HG03045 (cell line): ENCODE data around the gene DSCAML1.

ENCODE experiments used
- ATAC-seq: cut with Tn5 transposase; IDR thresholded peaks from one replicate; pipeline ENCODE4 v1.9.1; 2021; ENCODE audit warnings: mild to moderate bottlenecking, moderate library complexity; ENCODE audit not compliant: unreplicated experiment

DSCAML1 gene

GRCh38 chr11:117702946-117703598, 93.9 kb downstream of the DSCAML1 start:
- ATAC-seq: no peak

GRCh38 chr11:117701781-117702180, 95.2 kb downstream of the DSCAML1 start:
- no peak for ATAC-seq

- no peak for ATAC-seq
These were observed 96.5 kb downstream of the DSCAML1 start for GRCh38 chr11:117700551-117700950.

- ATAC-seq: no peak
These were observed 99.7 kb downstream of the DSCAML1 start for GRCh38 chr11:117697319-117697718.

GRCh38 chr11:117696540-117696939, 100.5 kb downstream of the DSCAML1 start:
- ATAC-seq: no peak

- no peak for ATAC-seq
These were observed 103.7 kb downstream of the DSCAML1 start for GRCh38 chr11:117693344-117693743.

GRCh38 chr11:117691516-117691915, 105.5 kb downstream of the DSCAML1 start:
- no peak for ATAC-seq

GRCh38 chr11:117691218-117691514, 105.8 kb downstream of the DSCAML1 start:
- ATAC-seq: no peak

- ATAC-seq: no peak
These were observed 106.4 kb downstream of the DSCAML1 start for GRCh38 chr11:117690484-117691217.

GRCh38 chr11:117688255-117688797, 108.7 kb downstream of the DSCAML1 start:
- ATAC-seq: no peak

GRCh38 chr11:117687776-117688175, 109.2 kb downstream of the DSCAML1 start:
- no peak for ATAC-seq

GRCh38 chr11:117686711-117687110, 110.3 kb downstream of the DSCAML1 start:
- ATAC-seq: no peak

GRCh38 chr11:117685566-117685965, 111.5 kb downstream of the DSCAML1 start:
- no peak for ATAC-seq

- ATAC-seq: no peak
These were observed 112.3 kb downstream of the DSCAML1 start for GRCh38 chr11:117684731-117685130.

GRCh38 chr11:117684111-117684510, 112.9 kb downstream of the DSCAML1 start:
- no peak for ATAC-seq

GRCh38 chr11:117681438-117681837, 115.6 kb downstream of the DSCAML1 start:
- no peak for ATAC-seq

- ATAC-seq: no peak
These were observed 117.6 kb downstream of the DSCAML1 start for GRCh38 chr11:117679461-117679860.

- ATAC-seq: no peak
These were observed 118.2 kb downstream of the DSCAML1 start for GRCh38 chr11:117678658-117679406.

- no peak for ATAC-seq
These were observed 119.2 kb downstream of the DSCAML1 start for GRCh38 chr11:117677729-117678310.

- ATAC-seq: no peak
These were observed 120.5 kb downstream of the DSCAML1 start for GRCh38 chr11:117676501-117676900.

- no peak for ATAC-seq
These were observed 123.4 kb downstream of the DSCAML1 start for GRCh38 chr11:117673602-117674001.
